Karpas-422 (cell line): Measurements from ENCODE around the gene GPLD1. TPM values are rescaled to one million over a fixed set of nuclear protein-coding genes. Genes with fewer than 3 reads are reported as not detected.
"Not testable (repeated sequence)": the region's sequence is repeated elsewhere in the genome, so short reads cannot be mapped to it uniquely, and the experiment has no call there.

Experiments
- DNase-seq: peaks from one replicate; pipeline ENCODE4 v3.0.0-alpha.2; 2015
- H2AFZ ChIP-seq: fragments of 200-600 bp; sonication (generic); 2 replicates; pipeline ENCODE4 v1.6.1; 2014; ENCODE audit warnings: antibody characterized with exemption, low read length, mixed read lengths
- H3K27ac ChIP-seq: fragments of 200-600 bp; sonication (generic); 2 replicates; pipeline ENCODE4 v1.5.1; 2014; ENCODE audit warnings: mild to moderate bottlenecking, low read length, moderate library complexity
- H3K27me3 ChIP-seq: fragments of 200-600 bp; sonication (generic); 2 replicates; pipeline ENCODE4 v1.6.1; 2014; ENCODE audit warnings: low read length, mixed read lengths
- H3K36me3 ChIP-seq: fragments of 200-600 bp; sonication (generic); 2 replicates; pipeline ENCODE4 v1.6.1; 2014; ENCODE audit warnings: low read length, mixed read lengths; ENCODE audit not compliant: insufficient read depth
- H3K4me1 ChIP-seq: fragments of 200-600 bp; sonication (generic); 2 replicates; pipeline ENCODE4 v1.6.1; 2014; ENCODE audit warnings: mild to moderate bottlenecking, low read length, mixed read lengths
- H3K4me2 ChIP-seq: fragments of 200-600 bp; sonication (generic); 2 replicates; pipeline ENCODE4 v1.6.1; 2014; ENCODE audit warnings: low read length, low read depth, mild to moderate bottlenecking; ENCODE audit not compliant: poor library complexity, severe bottlenecking
- H3K4me3 ChIP-seq: fragments of 200-600 bp; sonication (generic); 2 replicates; pipeline ENCODE4 v1.5.1; 2014; ENCODE audit warnings: mild to moderate bottlenecking, antibody characterized with exemption, low read length, mixed read lengths
- H3K79me2 ChIP-seq: fragments of 200-600 bp; sonication (generic); 2 replicates; pipeline ENCODE4 v1.6.1; 2014; ENCODE audit warnings: mild to moderate bottlenecking, low read length, mixed read lengths
- H3K9ac ChIP-seq: fragments of 200-600 bp; sonication (generic); 2 replicates; pipeline ENCODE4 v1.6.0; 2014; ENCODE audit warnings: low read length
- H3K9me2 ChIP-seq: fragments of 200-600 bp; sonication (generic), shearing (Covaris generic); replicated peaks from 2 replicates; pipeline ENCODE4 v1.6.0; 2014; ENCODE audit warnings: mild to moderate bottlenecking, low read length, moderate library complexity; ENCODE audit not compliant: insufficient read depth
- H3K9me3 ChIP-seq: fragments of 300-700, 200-600 bp; sonication (generic); 2 replicates; pipeline ENCODE4 v1.6.1; 2014; ENCODE audit warnings: low read length, mixed read lengths
- H4K20me1 ChIP-seq: fragments of 200-600 bp; sonication (generic); 2 replicates; pipeline ENCODE4 v1.6.1; 2014; ENCODE audit warnings: mild to moderate bottlenecking, antibody characterized with exemption, low read length, low read depth; ENCODE audit not compliant: insufficient read depth
- total RNA-seq: library from RNA; depleted of rRNA; stranded (reverse); fragments of >200 nt; shearing (Covaris generic); gene quantifications from 2 replicates; pipeline ENCODE4 v1.2.3, GENCODE V29; 2014; ENCODE audit warnings: low replicate concordance

GPLD1 gene
- total RNA-seq, 1 experiment from 2014 or later, result 9.0 TPM

GRCh38 chr6:24430086-24430485 lies 59.3 kb downstream of the GPLD1 start:
- Histone ChIP-seq H3K4me1 (no peaks in the 10 kb centered on the region), H3K36me3 (peaks cover 15% of the 10 kb centered on the region; the same call in 1 of the 2 replicates), H3K9me3 (no peaks in the 10 kb centered on the region), H3K9me2 (no peaks in the 10 kb centered on the region), H3K27me3 (no peaks in the 10 kb centered on the region), H2AFZ (no peak overlapping the region), H3K9ac (no peak overlapping the region), H3K4me3 (no peak overlapping the region), H3K79me2 (no peaks in the 10 kb centered on the region), H3K27ac (no peak overlapping the region), H3K4me2 (no peak overlapping the region), H4K20me1 (no peaks in the 10 kb centered on the region)
- no peak for DNase-seq

- no peak overlapping the region for H3K4me2 ChIP-seq
- no peak overlapping the region for H3K9ac ChIP-seq
- no peaks in the 10 kb centered on the region for H3K27me3 ChIP-seq
- H3K79me2 ChIP-seq, result no peaks in the 10 kb centered on the region
- H3K9me3 ChIP-seq, result no peaks in the 10 kb centered on the region
- H3K4me3 ChIP-seq, result no peak overlapping the region
- no peak overlapping the region for H3K27ac ChIP-seq
- no peaks in the 10 kb centered on the region for H4K20me1 ChIP-seq
- H3K4me1 ChIP-seq, result no peaks in the 10 kb centered on the region
- H3K36me3 ChIP-seq, result peaks cover 24% of the 10 kb centered on the region; the same call in 1 of the 2 replicates
- H3K9me2 ChIP-seq, result no peaks in the 10 kb centered on the region
- no peak overlapping the region for H2AFZ ChIP-seq
- no peak for DNase-seq
Observed at GRCh38 chr6:24429146-24429545, 60.2 kb downstream of the GPLD1 start.

GRCh38 chr6:24428615-24429014 lies 60.8 kb downstream of the GPLD1 start:
- Histone ChIP-seq H3K27ac (no peak overlapping the region), H3K4me1 (no peaks in the 10 kb centered on the region), H3K27me3 (no peaks in the 10 kb centered on the region), H3K79me2 (no peaks in the 10 kb centered on the region), H3K9me3 (no peaks in the 10 kb centered on the region), H3K36me3 (peaks cover 28% of the 10 kb centered on the region), H3K4me2 (no peak overlapping the region), H2AFZ (no peak overlapping the region), H4K20me1 (no peaks in the 10 kb centered on the region), H3K9ac (no peak overlapping the region), H3K9me2 (no peaks in the 10 kb centered on the region), H3K4me3 (no peak overlapping the region)
- no peak for DNase-seq

- Histone ChIP-seq H3K9ac (no peak overlapping the region), H3K79me2 (no peaks in the 10 kb centered on the region), H3K36me3 (peaks cover 43% of the 10 kb centered on the region), H2AFZ (no peak overlapping the region), H3K4me2 (no peak overlapping the region), H3K4me3 (no peak overlapping the region), H3K4me1 (no peaks in the 10 kb centered on the region), H3K27ac (no peak overlapping the region), H3K9me3 (no peaks in the 10 kb centered on the region), H3K9me2 (no peaks in the 10 kb centered on the region), H4K20me1 (no peaks in the 10 kb centered on the region), H3K27me3 (no peaks in the 10 kb centered on the region)
- no peak for DNase-seq
Observed at GRCh38 chr6:24426729-24427446, 62.5 kb downstream of the GPLD1 start.

GRCh38 chr6:24425091-24425490 lies 64.3 kb downstream of the GPLD1 start:
- no peaks in the 10 kb centered on the region for H3K9me3 ChIP-seq
- H3K36me3 ChIP-seq, result peaks cover 50% of the 10 kb centered on the region
- H4K20me1 ChIP-seq, result no peaks in the 10 kb centered on the region
- no peak for DNase-seq
- no peak overlapping the region for H3K9ac ChIP-seq
- no peak overlapping the region for H2AFZ ChIP-seq
- H3K9me2 ChIP-seq, result no peaks in the 10 kb centered on the region
- no peaks in the 10 kb centered on the region for H3K79me2 ChIP-seq
- H3K27me3 ChIP-seq, result no peaks in the 10 kb centered on the region
- H3K4me1 ChIP-seq, result no peaks in the 10 kb centered on the region
- H3K4me2 ChIP-seq, result no peak overlapping the region
- H3K27ac ChIP-seq, result no peak overlapping the region
- no peak overlapping the region for H3K4me3 ChIP-seq

GRCh38 chr6:24419526-24419925 lies 69.9 kb downstream of the GPLD1 start:
- H2AFZ ChIP-seq, result no peak overlapping the region
- peaks cover 12% of the 10 kb centered on the region for H3K79me2 ChIP-seq
- no peak overlapping the region for H3K27ac ChIP-seq
- H3K9me3 ChIP-seq, result no peaks in the 10 kb centered on the region
- peaks cover 74% of the 10 kb centered on the region for H3K36me3 ChIP-seq
- H3K9me2 ChIP-seq, result no peaks in the 10 kb centered on the region
- H3K9ac ChIP-seq, result no peak overlapping the region
- no peak overlapping the region for H3K4me2 ChIP-seq
- no peaks in the 10 kb centered on the region for H4K20me1 ChIP-seq
- H3K4me1 ChIP-seq, result peaks cover 21% of the 10 kb centered on the region
- no peak for DNase-seq
- H3K27me3 ChIP-seq, result no peaks in the 10 kb centered on the region
- no peak overlapping the region for H3K4me3 ChIP-seq

- Histone ChIP-seq H3K36me3 (peaks cover 72% of the 10 kb centered on the region), H3K9me2 (no peaks in the 10 kb centered on the region), H3K27ac (peak overlapping the region; percentile 71), H3K79me2 (peaks cover 23% of the 10 kb centered on the region), H3K4me1 (peaks cover 21% of the 10 kb centered on the region), H2AFZ (no peak overlapping the region), H3K4me3 (no peak overlapping the region), H3K9ac (no peak overlapping the region), H3K4me2 (peak overlapping the region; percentile 27), H3K9me3 (no peaks in the 10 kb centered on the region), H3K27me3 (no peaks in the 10 kb centered on the region), H4K20me1 (no peaks in the 10 kb centered on the region)
- DNase-seq, result peak; percentile 62
Observed at GRCh38 chr6:24415753-24416152, 73.6 kb downstream of the GPLD1 start.

GRCh38 chr6:24414531-24414930 lies 74.8 kb downstream of the GPLD1 start:
- H3K4me2 ChIP-seq, result peak overlapping the region; percentile 27
- H4K20me1 ChIP-seq, H3K9me3 ChIP-seq, H3K27me3 ChIP-seq, DNase-seq, H3K9me2 ChIP-seq, H3K4me3 ChIP-seq, H3K9ac ChIP-seq, H2AFZ ChIP-seq: not testable (repeated sequence)
- H3K4me1 ChIP-seq, result peaks cover 23% of the 10 kb centered on the region
- peaks cover 36% of the 10 kb centered on the region for H3K79me2 ChIP-seq
- H3K36me3 ChIP-seq, result peaks cover 70% of the 10 kb centered on the region
- H3K27ac ChIP-seq, result peak overlapping the region; percentile 71
